Measurements from ENCODE around the gene CDA. TPM values are rescaled to one million over a fixed set of nuclear protein-coding genes. Genes with fewer than 3 reads are reported as not detected.

Gene CDA
- total RNA-seq, 2 donors from 2014 or later = 0.92 to 3.0 TPM

DNA sequence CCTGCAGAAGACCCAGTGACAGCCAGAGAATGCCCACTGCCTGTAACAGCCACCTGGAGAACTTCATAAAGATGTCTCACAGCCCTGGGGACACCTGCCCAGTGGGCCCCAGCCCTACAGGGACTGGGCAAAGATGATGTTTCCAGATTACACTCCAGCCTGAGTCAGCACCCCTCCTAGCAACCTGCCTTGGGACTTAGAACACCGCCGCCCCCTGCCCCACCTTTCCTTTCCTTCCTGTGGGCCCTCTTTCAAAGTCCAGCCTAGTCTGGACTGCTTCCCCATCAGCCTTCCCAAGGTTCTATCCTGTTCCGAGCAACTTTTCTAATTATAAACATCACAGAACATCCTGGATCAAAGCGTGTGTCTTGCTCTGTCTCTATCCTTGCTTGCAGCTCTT, 29.7 kb downstream of the CDA start:
- TF ChIP-seq, protein P1, sequence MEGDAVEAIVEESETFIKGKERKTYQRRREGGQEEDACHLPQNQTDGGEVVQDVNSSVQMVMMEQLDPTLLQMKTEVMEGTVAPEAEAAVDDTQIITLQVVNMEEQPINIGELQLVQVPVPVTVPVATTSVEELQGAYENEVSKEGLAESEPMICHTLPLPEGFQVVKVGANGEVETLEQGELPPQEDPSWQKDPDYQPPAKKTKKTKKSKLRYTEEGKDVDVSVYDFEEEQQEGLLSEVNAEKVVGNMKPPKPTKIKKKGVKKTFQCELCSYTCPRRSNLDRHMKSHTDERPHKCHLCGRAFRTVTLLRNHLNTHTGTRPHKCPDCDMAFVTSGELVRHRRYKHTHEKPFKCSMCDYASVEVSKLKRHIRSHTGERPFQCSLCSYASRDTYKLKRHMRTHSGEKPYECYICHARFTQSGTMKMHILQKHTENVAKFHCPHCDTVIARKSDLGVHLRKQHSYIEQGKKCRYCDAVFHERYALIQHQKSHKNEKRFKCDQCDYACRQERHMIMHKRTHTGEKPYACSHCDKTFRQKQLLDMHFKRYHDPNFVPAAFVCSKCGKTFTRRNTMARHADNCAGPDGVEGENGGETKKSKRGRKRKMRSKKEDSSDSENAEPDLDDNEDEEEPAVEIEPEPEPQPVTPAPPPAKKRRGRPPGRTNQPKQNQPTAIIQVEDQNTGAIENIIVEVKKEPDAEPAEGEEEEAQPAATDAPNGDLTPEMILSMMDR (IDR thresholded peaks at IDR 0.05) = no peak
- no peak for ATAC-seq (ENCODE audit: insufficient number of reproducible peaks, low FRiP score, low read depth)
- Histone ChIP-seq H3K27me3 (replicated peaks; ENCODE audit: insufficient read depth) (no peaks in the 10 kb centered on the region), H3K4me3 (no peak overlapping the region), H3K36me3 (no peaks in the 10 kb centered on the region), H3K9me3 (no peaks in the 10 kb centered on the region), H3K4me1 (ENCODE audit: control insufficient read depth in 1 of 2, low read depth in 2 of 2) (peaks cover 0 to 22% of the 10 kb centered on the region in 2 donors), H3K27ac (no peak overlapping the region)
- DNase-seq (ENCODE audit: low spot score) = no peak

DNA sequence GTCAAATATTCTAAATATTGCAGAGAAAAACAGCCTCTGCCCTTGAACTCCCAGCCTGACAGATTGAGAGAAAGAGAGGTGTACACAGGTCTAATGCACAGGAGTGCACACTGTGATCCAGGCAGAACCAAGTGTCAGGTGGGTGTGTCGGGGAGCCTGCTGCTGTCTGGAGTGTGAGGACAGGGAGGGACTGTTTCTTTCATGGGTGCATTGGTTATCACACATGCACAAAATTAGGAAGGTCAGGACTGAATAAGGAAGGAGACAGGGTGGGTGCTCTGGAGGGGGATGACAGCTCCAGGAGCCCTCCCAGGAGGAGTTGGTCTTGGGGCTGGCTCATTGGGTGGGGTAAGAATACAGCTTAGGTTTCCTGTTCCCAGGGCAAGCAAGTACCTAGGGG, 31.1 kb downstream of the CDA start:
- no peak overlapping the region for H3K4me3 ChIP-seq
- H3K9me3 ChIP-seq = no peaks in the 10 kb centered on the region
- peaks cover 0 to 16% of the 10 kb centered on the region in 2 donors for H3K4me1 ChIP-seq (ENCODE audit: control insufficient read depth in 1 of 2, low read depth in 2 of 2)
- peaks cover 5% of the 10 kb centered on the region for H3K27me3 ChIP-seq (replicated peaks; ENCODE audit: insufficient read depth)
- no peak overlapping the region for H3K27ac ChIP-seq
- H3K36me3 ChIP-seq = no peaks in the 10 kb centered on the region
- DNase-seq (ENCODE audit: low spot score) = no peak
- TF ChIP-seq, protein P1 (IDR thresholded peaks at IDR 0.05) = no peak
- ATAC-seq (ENCODE audit: insufficient number of reproducible peaks, low FRiP score, low read depth) = no peak

GRCh38 chr1:20621012-20621411, 32.1 kb downstream of the CDA start:
- Histone ChIP-seq H3K36me3 (no peaks in the 10 kb centered on the region), H3K27ac (no peak overlapping the region), H3K9me3 (no peaks in the 10 kb centered on the region), H3K4me3 (no peak overlapping the region), H3K27me3 (replicated peaks; ENCODE audit: insufficient read depth) (peaks cover 5% of the 10 kb centered on the region), H3K4me1 (ENCODE audit: control insufficient read depth in 1 of 2, low read depth in 2 of 2) (peaks cover 0 to 11% of the 10 kb centered on the region in 2 donors)
- DNase-seq (ENCODE audit: low spot score) = no peak
- ATAC-seq (ENCODE audit: insufficient number of reproducible peaks, low FRiP score, low read depth) = no peak
- TF ChIP-seq, protein P1 (IDR thresholded peaks at IDR 0.05) = no peak

GRCh38 chr1:20624709-20625108, 35.8 kb downstream of the CDA start:
- H3K4me1 ChIP-seq (ENCODE audit: control insufficient read depth in 1 of 2, low read depth in 2 of 2) = no peaks in the 10 kb centered on the region
- no peaks in the 10 kb centered on the region for H3K36me3 ChIP-seq
- no peak overlapping the region for H3K27ac ChIP-seq
- peaks cover 5% of the 10 kb centered on the region for H3K27me3 ChIP-seq (replicated peaks; ENCODE audit: insufficient read depth)
- H3K4me3 ChIP-seq = no peak overlapping the region
- TF ChIP-seq, protein P1 (IDR thresholded peaks at IDR 0.05) = no peak
- ATAC-seq (ENCODE audit: insufficient number of reproducible peaks, low FRiP score, low read depth) (no peak), DNase-seq (ENCODE audit: low spot score) (no peak)
- no peaks in the 10 kb centered on the region for H3K9me3 ChIP-seq

DNA sequence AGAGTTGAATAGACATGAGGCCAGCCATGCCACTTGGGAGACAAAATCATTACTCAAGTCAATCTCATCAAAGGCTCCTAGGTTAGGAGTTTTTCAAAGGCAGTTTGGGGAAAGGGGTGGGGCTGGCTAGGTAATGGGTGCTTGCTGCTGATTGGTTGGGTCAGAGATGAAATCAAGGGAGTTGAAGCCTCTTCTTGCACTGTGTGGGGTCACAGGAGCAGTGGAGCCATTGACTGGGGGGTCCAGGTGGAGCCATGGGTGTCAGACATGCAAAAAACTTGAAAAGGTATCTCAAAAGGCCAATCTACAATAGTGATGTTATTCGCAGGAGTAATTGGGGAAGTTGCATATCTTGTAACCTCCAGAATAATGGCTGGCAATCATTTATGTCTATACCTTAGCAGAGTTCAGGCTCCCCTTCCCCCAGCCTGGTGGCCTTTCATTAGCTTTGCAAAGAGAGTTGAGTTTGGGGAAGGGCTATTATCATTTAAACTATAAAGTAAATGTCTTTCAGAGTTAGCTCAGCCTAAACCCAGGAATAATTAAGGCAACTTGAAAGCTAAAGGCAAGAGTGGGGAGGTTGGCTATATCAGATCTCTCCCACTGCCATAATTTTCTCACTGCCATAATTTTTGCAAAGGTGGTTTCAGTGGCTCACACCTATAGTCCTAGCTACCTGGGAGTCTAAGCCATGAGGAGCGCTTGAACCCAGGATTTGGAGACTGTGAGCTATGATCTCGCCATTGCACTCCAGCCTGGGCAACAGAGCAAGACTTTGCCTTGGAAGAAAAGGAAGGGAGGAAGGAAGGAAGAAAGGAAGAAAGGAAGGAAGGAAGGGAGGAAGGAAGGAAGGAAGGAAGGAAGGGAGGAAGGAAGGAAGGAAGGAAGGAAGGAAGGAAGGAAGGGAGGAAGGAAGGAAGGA, 36.5 kb downstream of the CDA start:
- Histone ChIP-seq H3K27me3 (replicated peaks; ENCODE audit: insufficient read depth) (peaks cover 5% of the 10 kb centered on the region), H3K4me1 (ENCODE audit: control insufficient read depth in 1 of 2, low read depth in 2 of 2) (no peaks in the 10 kb centered on the region), H3K27ac (no peak overlapping the region), H3K4me3 (no peak overlapping the region), H3K36me3 (no peaks in the 10 kb centered on the region), H3K9me3 (no peaks in the 10 kb centered on the region)
- TF ChIP-seq, protein P1 (IDR thresholded peaks at IDR 0.05) = no peak
- ATAC-seq (ENCODE audit: insufficient number of reproducible peaks, low FRiP score, low read depth) (no peak), DNase-seq (ENCODE audit: low spot score) (no peak)
